ENCODE measurements around the gene KIF5B. TPM values are rescaled to one million over a fixed set of nuclear protein-coding genes. Genes with fewer than 3 reads are reported as not detected.

KIF5B gene
- total RNA-seq, 4 donors from 2014 or later: 80.2 to 116 (median 100) TPM

DNA sequence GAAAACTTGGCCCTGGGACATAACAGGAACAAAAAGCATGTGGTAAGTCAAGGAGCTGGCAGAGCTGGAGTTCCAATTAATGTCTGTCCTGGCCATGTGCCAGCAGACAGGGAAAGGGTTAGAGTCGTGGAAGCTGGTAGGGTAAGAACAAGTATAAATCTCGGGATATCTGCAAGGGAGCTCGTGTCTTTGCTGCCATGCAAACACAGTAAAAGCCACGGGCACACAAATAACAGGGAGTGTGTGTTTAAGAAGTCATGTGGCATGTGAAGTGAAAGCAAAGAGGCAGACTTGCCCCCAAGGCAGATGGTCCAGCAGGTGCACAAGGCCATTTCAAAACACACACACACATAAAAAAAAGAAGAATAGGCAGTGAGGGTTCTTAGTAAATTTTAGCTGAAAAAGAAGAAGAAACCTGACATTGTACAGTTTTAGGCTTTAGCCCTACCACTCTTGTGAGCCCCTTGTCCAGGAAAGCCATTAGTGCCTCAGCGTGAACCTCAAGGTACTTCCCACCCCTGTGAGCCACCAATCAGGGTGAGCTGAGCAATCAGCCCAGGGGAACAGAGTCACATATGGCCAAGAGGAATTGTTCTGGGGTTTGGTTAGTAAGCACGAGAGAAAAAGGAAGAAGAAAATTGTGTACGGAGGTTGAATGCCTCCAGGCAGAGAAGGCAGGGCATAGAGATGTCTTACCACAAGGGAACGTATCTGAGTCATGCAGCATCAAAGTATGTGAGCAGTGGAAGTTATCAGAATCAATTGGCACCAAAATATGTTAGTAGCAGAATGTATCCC is 94.7 kb downstream of the KIF5B start:
- DNase-seq (ENCODE audit: low spot score in 2 of 2): no peak
- intact Hi-C loops (cut with DNase I; ENCODE audit: low total_unique reads): no loop called here
- 45 to 49% methylated on average over 8 of the region's 8 CpGs for WGBS, 2 donors

DNA sequence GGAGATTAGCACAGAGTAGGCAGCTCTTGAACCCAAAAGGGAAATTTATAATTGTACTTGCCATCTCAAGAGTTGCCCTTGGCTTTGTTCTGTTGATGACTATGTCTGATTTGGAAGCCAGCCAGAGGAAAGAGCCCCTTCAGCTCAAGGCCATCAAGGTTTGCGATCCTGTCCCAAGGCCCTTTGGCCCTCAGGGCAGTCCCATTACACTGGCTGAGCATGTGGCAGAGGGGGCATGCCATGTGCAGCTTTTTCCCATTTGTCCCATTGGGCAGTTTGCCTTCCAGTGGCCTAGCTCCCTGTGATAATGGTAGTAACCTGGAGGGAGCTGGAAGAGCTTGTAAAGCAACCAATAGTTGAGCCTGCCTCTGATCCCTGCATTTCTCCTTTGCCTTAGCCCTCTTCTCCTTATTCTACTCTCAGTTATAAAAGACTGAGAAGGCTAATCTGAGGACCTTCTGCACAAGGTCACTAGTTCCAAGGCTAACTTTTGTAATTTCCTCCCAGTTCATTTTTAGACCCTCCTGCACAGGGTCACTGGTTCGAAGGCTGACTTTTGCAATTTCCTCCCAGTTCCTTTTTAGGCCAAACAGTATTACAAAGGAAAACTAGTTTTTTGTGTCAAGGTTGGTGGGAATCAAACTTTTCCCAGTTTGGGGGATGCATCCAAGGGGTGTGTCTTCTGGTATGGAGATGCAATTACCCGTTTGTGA is 96.6 kb downstream of the KIF5B start:
- intact Hi-C loops (cut with DNase I; ENCODE audit: low total_unique reads): no loop called here
- no peak overlapping the region for H3K4me3 ChIP-seq (ENCODE audit: low read depth, poor library complexity, severe bottlenecking)
- WGBS, 2 donors: 54 to 68% methylated on average over 3 of the region's 3 CpGs
- no peak for TF ChIP-seq POLR2A (IDR thresholded peaks at IDR 0.05)
- TF ChIP-seq, protein P1, sequence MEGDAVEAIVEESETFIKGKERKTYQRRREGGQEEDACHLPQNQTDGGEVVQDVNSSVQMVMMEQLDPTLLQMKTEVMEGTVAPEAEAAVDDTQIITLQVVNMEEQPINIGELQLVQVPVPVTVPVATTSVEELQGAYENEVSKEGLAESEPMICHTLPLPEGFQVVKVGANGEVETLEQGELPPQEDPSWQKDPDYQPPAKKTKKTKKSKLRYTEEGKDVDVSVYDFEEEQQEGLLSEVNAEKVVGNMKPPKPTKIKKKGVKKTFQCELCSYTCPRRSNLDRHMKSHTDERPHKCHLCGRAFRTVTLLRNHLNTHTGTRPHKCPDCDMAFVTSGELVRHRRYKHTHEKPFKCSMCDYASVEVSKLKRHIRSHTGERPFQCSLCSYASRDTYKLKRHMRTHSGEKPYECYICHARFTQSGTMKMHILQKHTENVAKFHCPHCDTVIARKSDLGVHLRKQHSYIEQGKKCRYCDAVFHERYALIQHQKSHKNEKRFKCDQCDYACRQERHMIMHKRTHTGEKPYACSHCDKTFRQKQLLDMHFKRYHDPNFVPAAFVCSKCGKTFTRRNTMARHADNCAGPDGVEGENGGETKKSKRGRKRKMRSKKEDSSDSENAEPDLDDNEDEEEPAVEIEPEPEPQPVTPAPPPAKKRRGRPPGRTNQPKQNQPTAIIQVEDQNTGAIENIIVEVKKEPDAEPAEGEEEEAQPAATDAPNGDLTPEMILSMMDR (IDR thresholded peaks at IDR 0.05): no peak
- DNase-seq (ENCODE audit: low spot score in 2 of 2): no peak

More for the DNA sequence above, 94.7 kb downstream of the KIF5B start:
- TF ChIP-seq POLR2A (IDR thresholded peaks at IDR 0.05): no peak
- TF ChIP-seq, protein P1 (IDR thresholded peaks at IDR 0.05): no peak
- H3K4me3 ChIP-seq (ENCODE audit: low read depth, poor library complexity, severe bottlenecking): no peak overlapping the region

Other genes with a start within 250 kb of the KIF5B start
- 10 to 100 TPM; 29.9 to 35.2 (median 31.4) TPM for gene ARHGAP12, start 127.6 kb downstream of the KIF5B start, total RNA-seq

Measured in lower leg skin (tissue), 4 donors.